ENCODE results near the gene PGM5. TPM values are rescaled to one million over a fixed set of nuclear protein-coding genes. Genes with fewer than 3 reads are reported as not detected.

Gene PGM5
- total RNA-seq, 8 experiments from 2014 or later = 0.35 to 2.4 (median 0.67) TPM; not detected in 1

GRCh38 chr9:68545033-68545705 is 188.8 kb downstream of the PGM5 start:
- Histone ChIP-seq H3K4me1 (replicated peaks in 1 of 2) (no peaks in the 10 kb centered on the region), H3K4me3 (no peak overlapping the region), H3K27ac (no peak overlapping the region)
- 0 to 100% (median 92%) methylated on average over 1 to 3 of the region's 3 CpGs for WGBS, 10 experiments
- in situ Hi-C loops (cut with MboI; ENCODE audit: low pct_unique_long_range_greater_than_20kb in 2 of 9, low sequenced_read_pairs in 9 of 9, unreplicated experiment in 9 of 9) = no loop called here
- ATAC-seq (replicated peaks in 6 of 8) = no peak

DNA sequence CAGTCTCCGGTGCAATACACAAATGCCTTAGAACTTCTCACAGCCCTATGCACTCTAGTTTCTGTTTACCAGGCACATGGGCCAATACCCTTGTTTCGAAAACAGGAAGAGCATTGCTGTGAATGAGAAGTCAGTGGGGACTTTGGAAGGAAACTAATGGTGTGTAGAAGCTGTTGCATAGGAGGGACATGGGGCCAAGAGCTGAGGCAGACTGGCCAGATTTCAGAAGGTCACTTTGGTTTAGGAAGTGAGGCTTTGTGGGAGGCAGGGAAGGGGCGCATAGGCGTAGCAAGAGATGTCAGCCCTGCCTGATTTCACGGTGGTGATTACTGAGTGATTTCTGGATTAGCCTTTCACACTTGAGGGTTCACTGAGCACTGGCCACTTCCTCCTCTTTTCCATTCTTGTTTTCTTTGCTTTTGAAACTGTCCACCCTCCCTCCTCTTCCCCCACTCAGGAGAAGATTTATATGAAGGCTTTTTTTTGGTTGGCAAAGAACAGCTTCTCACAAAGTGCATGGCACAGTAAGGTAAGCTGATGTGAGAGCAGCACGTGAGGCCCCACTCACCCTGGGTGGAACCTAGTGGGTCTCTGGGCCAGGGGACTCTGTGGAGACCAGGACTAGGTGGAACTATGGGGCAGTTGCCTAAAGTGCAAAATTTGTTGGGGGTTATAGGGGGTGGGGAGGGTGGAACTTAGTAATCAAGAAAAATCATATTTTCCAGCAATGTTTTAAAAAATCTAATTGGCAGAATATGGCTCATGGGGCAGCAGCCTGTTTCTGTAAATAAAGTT is 190.4 kb downstream of the PGM5 start:
- in situ Hi-C loops (cut with MboI; ENCODE audit: low pct_unique_long_range_greater_than_20kb in 2 of 9, low sequenced_read_pairs in 9 of 9, unreplicated experiment in 9 of 9) = no loop called here
- 41 to 95% (median 87%) methylated on average over 1 to 6 of the region's 6 CpGs; no CpG with 5 or more reads in 1 of the 10 experiments for WGBS, 10 experiments
- no peaks in the 10 kb centered on the region for H3K4me1 ChIP-seq (replicated peaks in 1 of 2)
- no peak for ATAC-seq (replicated peaks in 6 of 8)
- no peak overlapping the region for H3K27ac ChIP-seq
- no peak overlapping the region for H3K4me3 ChIP-seq

DNA sequence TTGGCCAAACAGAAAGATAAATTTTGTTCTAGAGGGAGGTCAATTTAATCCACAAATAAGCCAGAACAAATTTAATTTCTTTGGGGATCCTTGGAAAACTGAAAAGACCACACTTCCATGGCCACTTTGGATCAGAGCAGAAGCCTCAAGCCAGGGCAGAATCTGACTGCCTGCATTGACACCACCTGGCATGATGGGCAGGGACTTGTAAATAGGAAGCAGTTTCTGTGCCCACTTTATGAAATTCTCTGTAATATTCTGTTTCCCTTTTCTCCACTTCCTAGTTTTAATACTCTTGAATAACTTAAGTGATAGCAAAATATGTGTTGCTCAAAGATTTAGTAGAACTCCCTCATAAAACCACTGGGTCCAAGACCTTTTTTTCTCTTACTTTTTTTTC is 191.0 kb downstream of the PGM5 start:
- H3K4me3 ChIP-seq = no peak overlapping the region
- no peaks in the 10 kb centered on the region for H3K4me1 ChIP-seq (replicated peaks in 1 of 2)
- no peak for ATAC-seq (replicated peaks in 6 of 8)
- in situ Hi-C loops (cut with MboI; ENCODE audit: low pct_unique_long_range_greater_than_20kb in 2 of 9, low sequenced_read_pairs in 9 of 9, unreplicated experiment in 9 of 9) = no loop called here
- H3K27ac ChIP-seq = no peak overlapping the region

DNA sequence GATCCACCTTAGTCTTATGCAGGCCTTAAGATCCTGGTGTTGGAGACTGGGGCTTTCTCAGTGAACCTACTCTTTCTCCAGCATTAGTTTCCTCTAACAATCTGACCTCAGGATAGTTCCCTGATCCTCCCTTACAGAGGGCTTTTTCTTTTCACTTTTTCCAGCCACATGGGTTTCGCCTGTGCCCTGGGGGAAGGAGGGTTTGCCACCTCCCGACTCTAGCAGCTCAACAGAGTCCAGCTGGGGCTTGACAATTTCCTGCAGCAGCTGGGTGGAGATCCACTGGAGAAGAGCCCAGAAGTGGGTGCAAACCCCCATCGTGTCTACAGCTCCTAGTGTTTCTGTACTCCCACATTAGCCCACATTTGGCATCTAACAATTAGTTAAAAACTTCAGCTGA is 191.8 kb downstream of the PGM5 start:
- in situ Hi-C loops (cut with MboI; ENCODE audit: low pct_unique_long_range_greater_than_20kb in 2 of 9, low sequenced_read_pairs in 9 of 9, unreplicated experiment in 9 of 9) = no loop called here
- Histone ChIP-seq H3K4me1 (replicated peaks in 1 of 2) (no peaks in the 10 kb centered on the region), H3K27ac (no peak overlapping the region), H3K4me3 (no peak overlapping the region)
- 0 to 86% (median 17%) methylated on average over 1 to 2 of the region's 3 CpGs; no CpG with 5 or more reads in 1 of the 10 experiments for WGBS, 10 experiments
- ATAC-seq (replicated peaks in 6 of 8) = peak in 2 of 8 experiments; percentile 43 to 45

DNA sequence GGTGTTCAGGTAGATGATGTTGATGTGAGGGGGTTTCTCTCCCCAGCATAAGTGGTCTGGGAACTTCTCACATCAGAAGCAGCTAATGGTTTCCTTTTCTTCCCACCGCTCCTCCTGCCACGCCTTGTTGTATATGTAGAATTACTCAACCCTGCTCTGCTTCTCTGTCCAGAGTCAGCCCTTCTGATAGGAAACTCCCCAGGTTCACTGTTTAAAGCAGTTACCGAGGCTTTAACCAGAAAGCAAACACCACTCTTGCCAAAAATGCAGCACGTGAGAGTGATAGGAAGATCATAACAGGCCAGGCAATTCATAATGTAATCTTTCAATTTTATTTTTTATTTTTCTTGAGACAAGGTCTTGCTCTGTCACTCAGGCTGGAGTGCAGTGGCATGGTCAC is 194.8 kb downstream of the PGM5 start:
- in situ Hi-C loops (cut with MboI; ENCODE audit: low pct_unique_long_range_greater_than_20kb in 2 of 9, low sequenced_read_pairs in 9 of 9, unreplicated experiment in 9 of 9) = no loop called here
- 20 to 100% (median 75%) methylated on average over 1 to 4 of the region's 4 CpGs; no CpG with 5 or more reads in 3 of the 10 experiments for WGBS, 10 experiments
- Histone ChIP-seq H3K27ac (no peak overlapping the region), H3K4me3 (no peak overlapping the region), H3K4me1 (replicated peaks in 1 of 2) (no peaks in the 10 kb centered on the region)
- peak in 2 of 8 experiments; percentile 25 to 55 for ATAC-seq (replicated peaks in 6 of 8)

DNA sequence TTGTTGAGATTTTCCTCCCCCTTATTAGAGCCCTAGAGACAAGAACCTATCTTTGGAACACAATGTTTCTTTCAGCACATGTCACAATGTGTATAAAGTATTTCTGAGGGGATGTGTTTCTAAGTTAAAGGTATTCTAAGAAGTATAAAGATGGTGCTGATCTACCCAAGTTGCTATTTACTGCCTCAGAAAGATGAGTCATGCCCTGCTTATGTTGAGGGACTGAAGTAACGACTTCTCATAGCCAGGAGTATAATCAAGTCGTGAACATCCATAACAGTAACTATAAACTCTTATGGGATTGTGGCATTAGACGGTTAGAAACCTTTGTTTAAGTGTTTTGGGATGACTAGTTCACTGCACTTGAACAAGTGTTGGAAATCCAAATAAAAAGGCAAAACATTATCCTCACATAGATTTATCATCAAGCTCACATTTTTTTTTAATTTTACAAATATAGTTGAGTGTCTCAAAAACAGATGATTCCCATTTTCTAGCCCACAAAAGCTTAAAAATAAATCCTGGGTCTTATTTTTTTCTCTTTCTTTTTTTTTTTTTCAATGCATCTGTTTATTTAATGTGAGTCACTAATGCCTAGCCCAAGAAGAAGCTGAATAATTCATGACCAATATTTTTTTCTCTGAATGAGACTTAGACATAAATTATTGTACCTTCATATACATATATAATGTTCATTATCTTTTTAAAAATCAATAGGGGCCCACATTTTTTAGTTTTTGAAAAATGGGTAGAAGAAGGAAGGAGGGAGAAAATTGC is 196.5 kb downstream of the PGM5 start:
- no peaks in the 10 kb centered on the region for H3K4me1 ChIP-seq (replicated peaks in 1 of 2)
- 0 to 79% (median 48%) methylated on average over 3 of the region's 3 CpGs; no CpG with 5 or more reads in 3 of the 10 experiments for WGBS, 10 experiments
- peak in 7 of 8 experiments; percentile 25 to 86 (median 60) for ATAC-seq (replicated peaks in 6 of 8)
- H3K27ac ChIP-seq = no peak overlapping the region
- no peak overlapping the region for H3K4me3 ChIP-seq
- in situ Hi-C loops (cut with MboI; ENCODE audit: low pct_unique_long_range_greater_than_20kb in 2 of 9, low sequenced_read_pairs in 9 of 9, unreplicated experiment in 9 of 9) = no loop called here

DNA sequence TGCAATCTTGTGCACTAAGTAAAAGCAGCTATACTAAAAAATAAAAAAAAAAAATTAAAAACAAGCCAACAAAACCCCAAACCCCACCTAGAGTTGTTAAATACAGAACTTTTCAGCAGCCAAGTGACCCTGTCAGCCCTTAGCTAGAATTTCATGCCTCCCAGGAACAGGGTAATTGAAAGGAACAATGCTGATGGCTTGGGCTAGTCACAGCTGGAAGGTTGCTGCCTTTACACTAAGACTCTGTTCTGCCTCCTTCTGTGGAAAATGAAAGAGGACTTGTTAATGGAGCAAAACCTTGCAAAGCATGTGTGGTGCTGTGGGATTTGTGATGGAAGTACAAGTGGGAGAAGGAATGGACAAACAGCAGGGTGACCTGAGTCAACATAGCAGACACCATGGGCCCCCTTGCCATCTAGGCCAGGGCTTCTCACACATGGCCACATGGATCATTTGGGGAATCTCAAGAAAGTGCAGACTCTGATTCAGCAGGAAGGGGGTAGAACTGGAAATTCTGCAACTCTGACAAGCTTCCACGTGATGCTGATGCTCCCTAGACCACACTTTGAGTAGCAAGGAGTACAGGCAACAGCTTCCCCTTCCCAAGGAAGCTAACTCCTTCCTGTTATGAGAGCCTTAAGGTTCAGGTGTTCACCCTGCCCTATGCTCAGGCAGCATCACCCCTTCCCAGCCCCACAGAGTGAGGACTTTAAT is 199.2 kb downstream of the PGM5 start:
- Histone ChIP-seq H3K27ac (no peak overlapping the region), H3K4me1 (replicated peaks in 1 of 2) (no peaks in the 10 kb centered on the region), H3K4me3 (no peak overlapping the region)
- in situ Hi-C loops (cut with MboI; ENCODE audit: low pct_unique_long_range_greater_than_20kb in 2 of 9, low sequenced_read_pairs in 9 of 9, unreplicated experiment in 9 of 9) = no loop called here
- WGBS, 10 experiments = 40% methylated on average over 1 of the region's 1 CpG; no CpG with 5 or more reads in 9 of the 10 experiments
- peak in 2 of 8 experiments; percentile 26 to 28 for ATAC-seq (replicated peaks in 6 of 8)

DNA sequence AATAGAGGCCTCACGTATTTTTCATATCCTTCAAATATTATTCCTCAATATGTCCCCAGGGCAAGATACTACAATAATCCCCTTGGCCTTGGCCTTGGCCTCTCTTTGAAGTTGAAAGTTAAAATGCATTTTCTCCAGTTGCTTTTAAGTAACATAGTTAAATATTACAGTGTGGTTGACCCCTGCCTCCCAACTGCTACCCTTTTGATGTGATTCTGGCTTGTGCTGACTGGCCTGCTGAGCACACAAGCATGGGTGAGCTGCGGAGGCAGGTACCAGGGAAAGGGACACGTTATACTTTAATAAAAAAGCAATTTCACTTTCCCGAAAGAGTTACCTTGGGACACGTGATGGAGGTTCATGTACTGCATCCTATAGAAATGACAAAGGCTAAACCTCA is 202.1 kb downstream of the PGM5 start:
- WGBS, 10 experiments = 0 to 100% (median 75%) methylated on average over 1 to 5 of the region's 5 CpGs; no CpG with 5 or more reads in 1 of the 10 experiments
- Histone ChIP-seq H3K27ac (no peak overlapping the region), H3K4me1 (replicated peaks in 1 of 2) (no peaks in the 10 kb centered on the region), H3K4me3 (no peak overlapping the region)
- in situ Hi-C loops (cut with MboI; ENCODE audit: low pct_unique_long_range_greater_than_20kb in 2 of 9, low sequenced_read_pairs in 9 of 9, unreplicated experiment in 9 of 9) = no loop called here
- ATAC-seq (replicated peaks in 6 of 8) = no peak

GRCh38 chr9:68560071-68560844 is 203.8 kb downstream of the PGM5 start:
- peak in 7 of 8 experiments; percentile 24 to 91 (median 70) for ATAC-seq (replicated peaks in 6 of 8)
- Histone ChIP-seq H3K27ac (no peak overlapping the region), H3K4me1 (replicated peaks in 1 of 2) (no peaks in the 10 kb centered on the region), H3K4me3 (no peak overlapping the region)
- WGBS, 10 experiments = 0 to 100% (median 77%) methylated on average over 1 to 9 of the region's 14 CpGs; no CpG with 5 or more reads in 3 of the 10 experiments
- in situ Hi-C loops (cut with MboI; ENCODE audit: low pct_unique_long_range_greater_than_20kb in 2 of 9, low sequenced_read_pairs in 9 of 9, unreplicated experiment in 9 of 9) = no loop called here

DNA sequence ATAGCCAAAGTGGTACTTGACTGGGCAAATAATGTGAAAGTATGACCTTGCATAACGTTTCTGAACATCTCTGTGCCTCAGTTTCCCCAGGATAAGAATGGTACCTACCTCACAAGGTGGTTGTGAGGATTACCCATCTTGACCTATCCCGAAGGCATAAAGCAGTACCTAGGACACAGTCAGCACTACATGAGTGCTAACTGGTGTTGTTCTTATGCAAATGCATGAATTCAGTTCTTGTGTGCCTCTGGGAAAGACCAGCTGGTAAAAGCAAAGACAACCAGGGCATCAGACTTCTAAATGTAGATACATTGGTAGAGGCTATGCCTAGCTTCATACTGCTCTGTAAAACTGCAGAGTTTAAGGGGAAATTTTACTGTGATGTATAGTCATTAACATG is 206.1 kb downstream of the PGM5 start:
- no peaks in the 10 kb centered on the region for H3K4me1 ChIP-seq (replicated peaks in 1 of 2)
- in situ Hi-C loops (cut with MboI; ENCODE audit: low pct_unique_long_range_greater_than_20kb in 2 of 9, low sequenced_read_pairs in 9 of 9, unreplicated experiment in 9 of 9) = no loop called here
- no peak overlapping the region for H3K27ac ChIP-seq
- ATAC-seq (replicated peaks in 6 of 8) = peak in 1 of 8 experiments; percentile 11
- H3K4me3 ChIP-seq = no peak overlapping the region
- WGBS, 10 experiments = 0 to 86% (median 14%) methylated on average over 1 to 2 of the region's 2 CpGs; no CpG with 5 or more reads in 3 of the 10 experiments

DNA sequence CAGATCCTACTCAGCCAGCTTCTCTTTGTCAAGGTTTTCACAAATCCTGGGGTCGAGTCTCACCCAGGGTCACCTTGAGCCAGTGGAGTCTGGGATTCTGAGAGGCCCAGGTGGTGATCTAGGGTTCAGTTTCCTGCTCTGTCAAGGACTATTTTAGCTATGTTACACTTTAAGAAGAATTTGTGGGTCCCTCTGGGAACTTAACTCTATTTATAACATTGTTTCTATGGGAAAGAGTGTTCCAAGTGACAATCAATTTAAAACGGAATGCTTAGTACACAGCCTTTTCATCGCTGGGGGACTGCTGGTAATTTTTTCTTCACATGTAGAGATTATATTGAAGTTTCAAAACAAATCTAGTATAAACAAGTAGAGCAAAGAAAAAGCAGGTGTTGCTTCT is 211.2 kb downstream of the PGM5 start:
- in situ Hi-C loops (cut with MboI; ENCODE audit: low pct_unique_long_range_greater_than_20kb in 2 of 9, low sequenced_read_pairs in 9 of 9, unreplicated experiment in 9 of 9) = no loop called here
- no peak overlapping the region for H3K27ac ChIP-seq
- no peaks in the 10 kb centered on the region for H3K4me1 ChIP-seq (replicated peaks in 1 of 2)
- WGBS, 10 experiments = 0 to 100% (median 81%) methylated on average over 1 to 3 of the region's 3 CpGs
- H3K4me3 ChIP-seq = no peak overlapping the region
- ATAC-seq (replicated peaks in 6 of 8) = no peak

DNA sequence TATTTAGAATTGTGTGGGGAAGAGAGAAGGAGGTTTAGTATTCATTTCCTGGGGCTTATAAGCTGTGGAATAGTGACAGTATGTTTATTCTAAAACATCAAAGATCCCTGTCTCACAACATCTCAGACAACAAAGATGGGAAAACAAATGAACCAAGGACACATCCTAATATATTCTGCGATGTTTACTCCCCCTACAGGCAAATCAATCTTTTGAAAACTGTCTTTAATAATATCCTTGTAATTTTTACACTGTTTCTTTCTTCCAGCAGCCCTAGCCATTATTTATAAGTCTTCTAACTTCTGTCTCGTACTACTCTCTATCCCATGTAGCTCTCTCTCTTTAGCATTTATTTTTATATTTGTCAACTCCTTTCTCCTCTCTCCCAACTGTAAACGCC is 217.7 kb downstream of the PGM5 start:
- in situ Hi-C loops (cut with MboI; ENCODE audit: low pct_unique_long_range_greater_than_20kb in 2 of 9, low sequenced_read_pairs in 9 of 9, unreplicated experiment in 9 of 9) = loop anchor here in 1 of 9 experiments (10.0 kb wide), 1 partner anchor 431 kb away; no protein-coding TSS in a partner anchor

More for the DNA sequence above, 217.7 kb downstream of the PGM5 start:
- Histone ChIP-seq H3K4me1 (replicated peaks in 1 of 2) (no peaks in the 10 kb centered on the region), H3K27ac (no peak overlapping the region), H3K4me3 (no peak overlapping the region)
- ATAC-seq (replicated peaks in 6 of 8) = no peak
- 0 to 100% (median 79%) methylated on average over 1 to 3 of the region's 3 CpGs for WGBS, 10 experiments

All from motor neuron (in vitro differentiated cells).